Measurements from ENCODE around the gene ZNF776.
"Not testable (repeated sequence)": the region's sequence is repeated elsewhere in the genome, so short reads cannot be mapped to it uniquely, and the experiment has no call there.

ZNF776 gene

GRCh38 chr19:57746580-57747471 is at the start of gene ZNF776:
Gene ZNF776 (plus strand): TSS chr19:57746815. CDS start chr19:57747059, 244 bp downstream.
- peak; percentile 69 for DNase-seq (ENCODE audit: low read depth)

DNA sequence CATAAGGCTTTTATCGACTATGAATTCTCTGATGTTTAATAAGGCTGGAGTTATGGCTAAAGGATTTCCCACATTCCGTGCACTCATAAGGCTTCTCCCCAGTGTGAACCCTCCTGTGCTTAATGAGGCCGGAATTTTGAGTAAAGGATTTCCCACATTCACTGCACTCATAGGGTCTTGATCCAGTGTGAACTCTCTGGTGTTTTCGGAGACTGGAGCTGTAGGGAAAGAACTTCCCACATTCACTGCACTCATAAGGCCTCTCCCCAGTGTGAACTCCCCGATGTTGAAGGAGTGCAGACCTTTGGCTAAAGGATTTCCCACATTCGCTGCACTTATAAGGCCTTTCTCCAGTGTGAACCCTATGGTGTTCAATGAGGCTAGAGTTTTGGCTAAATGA is 45.0 kb upstream of the ZNF776 start:
- DNase-seq (ENCODE audit: low read depth), result no peak

DNA sequence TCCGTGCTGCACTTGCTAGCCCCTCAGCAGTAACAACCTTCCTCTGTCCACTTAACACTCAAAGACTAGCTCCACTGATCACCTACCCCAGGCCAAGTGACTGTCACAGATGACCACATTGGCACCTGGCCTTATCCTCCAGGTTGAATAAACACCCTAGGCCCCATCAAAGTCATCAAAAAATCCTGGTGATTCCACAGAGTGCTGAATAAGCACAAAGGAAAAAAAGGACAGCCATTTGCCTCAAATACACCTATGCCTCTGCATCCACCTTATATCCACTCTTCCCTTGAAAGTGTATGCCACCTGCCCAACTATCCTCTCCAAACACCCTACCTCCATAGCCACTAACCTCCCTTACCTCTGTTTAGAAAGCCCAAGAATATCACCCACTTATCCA is 40.3 kb upstream of the ZNF776 start:
- DNase-seq (ENCODE audit: low read depth), result no peak

- DNase-seq (ENCODE audit: low read depth), result no peak
Observed at GRCh38 chr19:57708641-57709361, 37.8 kb upstream of the ZNF776 start, which contains the start of gene ZNF154. Gene ZNF154 (minus strand): TSS chr19:57709204. CDS start chr19:57708971, 233 bp downstream.

GRCh38 chr19:57709616-57710015 is 37.0 kb upstream of the ZNF776 start:
- DNase-seq (ENCODE audit: low read depth), result no peak

DNA sequence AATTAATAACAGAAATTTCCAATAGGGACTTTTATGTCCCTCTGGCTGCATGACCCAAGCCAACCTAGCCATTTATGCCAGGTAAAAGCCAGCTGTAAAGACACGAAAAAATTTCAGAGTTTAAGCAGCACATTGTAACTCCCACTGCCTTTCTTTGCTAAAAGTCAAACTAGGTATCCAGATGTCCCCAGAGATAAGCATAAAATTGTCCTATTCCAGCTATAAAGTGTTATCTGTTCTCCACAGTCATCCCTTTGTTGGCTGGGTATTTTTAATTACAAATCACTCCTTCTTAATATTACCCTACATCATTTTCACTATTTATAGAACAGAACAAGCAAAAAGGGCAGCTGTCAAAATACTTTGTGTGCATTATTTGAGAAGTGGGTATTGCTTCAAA is 34.4 kb upstream of the ZNF776 start:
- DNase-seq (ENCODE audit: low read depth), result no peak

DNA sequence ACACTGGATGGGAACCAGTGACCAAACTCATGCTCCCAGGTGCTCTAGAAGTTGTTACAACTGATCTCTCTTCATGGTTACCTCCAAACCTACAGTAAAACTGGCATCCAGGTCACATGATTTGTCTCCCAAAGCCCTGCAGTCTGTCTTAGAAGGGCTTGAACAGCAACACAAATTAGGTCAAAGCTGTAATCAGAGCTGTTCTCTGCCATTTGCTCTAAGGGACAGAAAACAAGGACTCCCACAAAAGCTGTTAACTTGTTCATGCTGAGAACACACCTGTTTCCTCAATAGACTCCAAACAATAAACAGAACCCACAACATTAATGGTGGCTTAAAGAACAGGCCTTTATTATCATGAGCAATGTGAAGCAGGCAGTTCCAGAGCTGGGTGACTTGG is 27.2 kb upstream of the ZNF776 start:
- DNase-seq (ENCODE audit: low read depth), result no peak

GRCh38 chr19:57719901-57720519 is 26.6 kb upstream of the ZNF776 start:
- DNase-seq (ENCODE audit: low read depth), result no peak

GRCh38 chr19:57720878-57721277 is 25.7 kb upstream of the ZNF776 start:
- no peak for DNase-seq (ENCODE audit: low read depth)

- not testable (repeated sequence) for DNase-seq (ENCODE audit: low read depth)
Observed at GRCh38 chr19:57738320-57738719, 8.3 kb upstream of the ZNF776 start.

GRCh38 chr19:57738770-57739169 is 7.8 kb upstream of the ZNF776 start:
- DNase-seq (ENCODE audit: low read depth), result not testable (repeated sequence)

DNA sequence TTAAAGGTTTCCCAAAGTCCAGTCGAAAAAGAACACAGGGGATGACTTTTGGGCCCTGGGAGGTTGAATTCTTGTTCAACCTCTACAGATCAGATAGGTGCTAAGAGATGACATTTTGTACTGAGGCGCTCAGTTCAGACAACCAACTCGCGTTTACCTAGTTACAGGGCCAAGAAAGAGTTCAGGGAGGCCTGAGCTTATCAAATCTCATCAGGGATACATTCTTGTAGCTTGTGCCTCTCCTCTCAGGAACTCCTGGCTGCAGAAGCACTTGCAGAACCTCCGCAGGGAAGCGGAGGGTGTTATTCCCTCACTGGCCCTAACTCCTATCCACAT is 825 bp downstream of the ZNF776 start:
- no peak for DNase-seq (ENCODE audit: low read depth)

- DNase-seq (ENCODE audit: low read depth), result no peak
Observed at GRCh38 chr19:57748029-57748428, 1.4 kb downstream of the ZNF776 start.

DNA sequence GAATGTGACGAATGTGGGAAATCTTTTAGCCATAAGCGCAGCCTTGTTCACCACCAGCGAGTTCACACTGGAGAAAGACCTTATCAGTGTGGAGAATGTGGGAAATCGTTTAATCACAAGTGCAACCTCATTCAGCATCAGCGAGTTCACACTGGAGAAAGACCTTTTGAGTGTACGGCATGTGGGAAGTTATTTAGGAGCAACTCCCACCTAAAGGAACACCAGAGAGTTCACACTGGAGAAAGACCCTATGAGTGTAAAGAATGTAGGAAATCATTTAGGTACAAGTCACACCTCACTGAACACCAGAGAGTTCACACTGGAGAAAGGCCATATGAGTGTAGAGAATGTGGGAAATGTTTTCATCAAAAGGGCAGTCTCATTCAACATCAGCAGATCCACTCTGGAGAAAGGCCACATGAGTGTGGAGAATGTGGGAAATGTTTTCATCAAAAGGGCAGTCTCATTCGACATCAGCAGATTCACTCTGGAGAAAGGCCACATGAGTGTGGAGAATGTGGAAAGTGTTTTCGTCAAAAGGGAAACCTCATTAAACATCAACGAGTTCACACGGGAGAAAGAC is 7.6 kb downstream of the ZNF776 start:
- no peak for DNase-seq (ENCODE audit: low read depth)

DNA sequence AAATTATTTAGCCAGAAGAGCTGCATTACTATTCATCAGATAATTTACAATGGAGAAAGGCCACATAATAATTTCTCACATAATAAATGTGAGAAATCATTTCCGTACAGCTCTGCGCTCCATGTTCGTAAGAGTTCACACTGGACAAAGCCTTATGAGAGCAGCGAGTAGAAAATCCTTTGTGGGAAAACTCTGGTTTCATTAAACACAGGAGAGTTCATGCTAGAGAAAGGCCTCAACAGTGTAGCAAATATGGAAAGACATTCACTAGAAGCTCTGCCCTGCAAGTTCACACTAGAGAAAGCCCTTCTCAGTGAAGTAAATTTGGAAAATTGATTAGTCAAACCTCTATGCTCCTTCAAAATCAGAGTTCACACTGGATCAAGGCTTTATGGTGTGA is 8.4 kb downstream of the ZNF776 start:
- DNase-seq (ENCODE audit: low read depth), result no peak

GRCh38 chr19:57757941-57758340 is 11.3 kb downstream of the ZNF776 start:
- DNase-seq (ENCODE audit: low read depth), result no peak

DNA sequence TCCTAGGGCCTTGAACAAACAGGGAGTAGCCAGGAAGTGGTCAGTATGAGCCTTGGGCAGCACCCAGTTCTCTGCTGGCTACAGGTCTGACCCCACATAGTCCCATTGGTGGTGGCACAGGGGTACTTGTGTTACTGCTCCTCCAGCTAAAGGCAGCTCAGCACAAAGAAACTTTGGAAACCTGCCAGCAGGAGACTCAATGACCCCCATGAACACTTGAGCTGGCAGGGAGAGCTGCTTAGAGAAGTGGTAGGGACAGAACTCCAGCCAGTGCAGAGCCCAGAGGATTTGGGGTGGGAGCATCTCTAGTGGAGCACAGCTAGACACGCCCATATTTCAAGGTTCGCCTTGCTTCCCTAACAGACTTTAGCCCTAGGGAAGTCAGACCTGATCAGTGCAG is 12.5 kb downstream of the ZNF776 start:
- DNase-seq (ENCODE audit: low read depth), result no peak

DNA sequence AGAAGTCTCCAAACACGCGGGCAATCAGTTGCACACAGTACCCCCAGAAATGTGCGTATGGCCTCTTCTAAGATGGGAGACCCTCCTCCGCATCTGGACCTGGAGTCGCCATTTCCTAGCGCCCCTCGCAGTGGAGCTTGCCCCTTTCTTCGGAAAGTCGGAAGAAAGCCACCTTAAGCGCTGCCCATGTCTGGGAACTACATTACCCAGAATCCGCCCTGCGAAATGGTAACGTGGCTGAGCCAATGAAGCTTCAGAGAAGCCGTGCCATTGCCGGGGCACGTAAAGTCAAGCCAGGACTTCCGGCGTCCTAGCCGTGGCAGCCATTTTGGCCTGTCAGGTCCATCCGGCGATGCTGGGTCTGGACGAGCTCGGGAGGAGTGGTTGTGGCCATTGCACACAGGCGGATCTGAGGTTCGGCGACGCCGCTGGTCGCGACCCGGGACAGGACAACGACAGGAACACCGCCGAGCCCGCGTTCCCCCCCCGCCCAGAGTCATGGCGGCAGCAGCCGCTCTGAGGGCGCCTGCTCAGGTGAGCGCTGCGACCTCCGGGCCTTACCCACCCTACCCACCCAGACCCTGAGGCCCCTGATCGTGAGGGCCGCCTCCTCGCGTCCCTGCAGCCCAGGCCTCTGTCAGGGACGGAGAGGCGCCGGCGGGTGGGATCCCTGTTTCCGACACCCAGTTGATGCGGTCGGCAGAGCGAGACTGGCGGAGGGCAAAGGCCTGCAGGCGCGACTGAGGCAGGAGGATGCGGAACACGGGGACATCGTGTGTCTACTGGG is 22.9 kb downstream of the ZNF776 start, which contains the start of gene ZNF586:
Gene ZNF586 (plus strand): TSS at position 332 of the 787 bp plus-strand sequence. CDS start 167 bp downstream, at position 499.
- DNase-seq (ENCODE audit: low read depth), result peak; percentile 71

DNA sequence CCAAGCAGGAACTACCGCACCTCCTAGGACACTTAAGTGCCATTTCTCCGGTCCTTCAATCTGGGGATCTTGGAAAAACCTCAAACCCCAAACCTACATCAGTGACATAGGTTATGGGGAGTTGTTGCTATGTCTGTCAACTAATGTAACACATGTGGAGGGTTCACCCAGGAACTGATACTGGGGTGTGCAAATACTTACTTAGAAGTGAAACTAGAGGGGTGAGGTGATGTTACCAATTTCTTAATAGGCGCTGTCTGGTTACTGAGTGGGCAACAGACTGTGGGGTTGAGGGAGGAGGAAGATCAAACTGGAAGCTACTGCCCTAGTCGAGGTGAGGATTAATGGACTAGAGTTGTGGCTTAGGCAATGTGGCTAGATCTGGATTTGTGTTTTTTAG is 24.8 kb downstream of the ZNF776 start:
- DNase-seq (ENCODE audit: low read depth), result no peak

DNA sequence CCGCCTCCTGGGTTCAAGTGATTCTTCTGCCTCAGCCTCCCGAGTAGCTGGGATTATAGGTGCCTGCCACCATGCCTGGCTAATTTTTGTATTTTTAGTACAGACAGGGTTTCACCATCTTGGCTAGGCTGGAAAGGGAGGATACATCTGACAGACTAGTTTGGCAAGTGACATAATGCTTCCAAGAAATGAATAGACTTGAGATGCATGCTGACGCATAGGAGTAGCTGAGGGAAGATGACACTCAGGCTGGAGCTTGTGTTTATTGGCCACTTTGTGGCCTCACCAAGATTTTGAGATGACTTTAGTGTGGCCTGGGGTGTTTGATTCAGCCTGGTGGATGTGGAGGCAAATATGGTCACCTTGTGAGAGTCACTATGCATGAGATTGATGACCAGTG is 26.9 kb downstream of the ZNF776 start:
- no peak for DNase-seq (ENCODE audit: low read depth)

GRCh38 chr19:57776764-57777296 is 30.2 kb downstream of the ZNF776 start:
- no peak for DNase-seq (ENCODE audit: low read depth)

Measured in stimulated activated CD8-positive, alpha-beta memory T cell treated with anti-CD3 and anti-CD28 coated beads, Interleukin-15, amount 100 ng/mL, for 1 hour (primary cell).